GM12891 (cell line): ENCODE data around the gene RPN2.

Source experiments
- PAX5 ChIP-seq: IDR thresholded peaks from 2 replicates; pipeline ENCODE4 v1.6.1; 2011; ENCODE audit warnings: low read length, moderate library complexity, mild to moderate bottlenecking; ENCODE audit not compliant: insufficient read depth, severe bottlenecking
- POLR2A ChIP-seq: IDR thresholded peaks from 2 replicates; pipeline ENCODE4 v1.6.1; 2011; ENCODE audit warnings: low read depth, low read length, control low read depth
- POLR2AphosphoS5 ChIP-seq: IDR thresholded peaks from 2 replicates; pipeline ENCODE4 v1.6.1; 2011; ENCODE audit warnings: low read depth, low read length, control low read depth
- POU2F2 ChIP-seq: IDR thresholded peaks from 2 replicates; pipeline ENCODE4 v1.6.1; 2011; ENCODE audit warnings: low read depth, mild to moderate bottlenecking, control low read depth, low read length, moderate library complexity
- SPI1 ChIP-seq: IDR thresholded peaks from 2 replicates; pipeline ENCODE4 v1.6.1; 2011; ENCODE audit warnings: low read depth, low read length, control low read depth
- TAF1 ChIP-seq: IDR thresholded peaks from 2 replicates; pipeline ENCODE4 v1.6.1; 2011; ENCODE audit warnings: low read depth, low read length, control low read depth

DNA sequence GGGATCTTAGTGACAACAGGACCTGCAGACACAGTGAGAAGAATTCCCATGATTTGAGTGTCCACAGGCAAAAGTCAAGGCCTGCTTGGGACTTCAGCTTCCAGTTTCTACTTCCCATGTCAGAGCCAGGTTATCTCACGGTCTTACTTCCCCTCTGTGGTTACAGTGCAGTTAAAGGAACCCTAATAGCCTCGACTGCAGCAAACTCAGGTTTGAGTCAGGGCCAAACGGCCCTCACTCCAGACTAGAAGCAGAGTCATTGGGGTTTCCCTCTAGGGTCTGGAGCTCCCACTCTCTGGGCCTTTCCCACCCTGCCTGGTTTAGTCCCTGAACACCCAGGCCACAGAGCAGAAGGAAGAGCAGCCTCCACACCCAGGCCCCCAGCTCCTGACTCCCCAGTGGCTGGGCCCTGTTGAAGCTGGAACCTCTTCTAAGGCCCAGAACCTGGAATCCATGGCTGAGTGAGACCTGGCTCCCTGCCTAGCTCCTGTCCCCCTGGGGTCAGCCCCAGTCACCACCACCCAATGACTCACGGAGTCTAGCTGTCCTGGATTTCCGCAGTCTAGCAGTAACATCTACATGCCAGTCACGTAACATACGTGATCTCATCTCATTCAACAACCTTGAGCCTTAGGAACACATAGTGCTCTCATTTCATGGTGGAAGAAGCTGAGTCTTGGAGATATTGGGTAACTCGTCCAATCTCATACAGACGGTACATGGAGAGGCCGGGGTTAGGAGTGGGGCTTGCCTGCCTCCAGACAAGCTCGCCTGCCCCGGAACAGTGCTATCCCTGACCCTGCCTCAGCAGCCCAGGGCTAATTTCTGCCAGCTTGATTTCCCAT is 91.7 kb downstream of the RPN2 start:
- TF ChIP-seq SPI1: peak; percentile 83
- no peak for TF ChIP-seq POLR2AphosphoS5
- no peak for TF ChIP-seq POLR2A
- TF ChIP-seq TAF1: no peak
- no peak for TF ChIP-seq POU2F2
- no peak for TF ChIP-seq PAX5
